Immature natural killer cell (primary cell): Measurements from ENCODE around the gene PLEKHA1. TPM values are rescaled to one million over a fixed set of nuclear protein-coding genes. Genes with fewer than 3 reads are reported as not detected.

Experiments used
- DNase-seq, 3 donors: peaks; one replicate each; pipeline ENCODE4 v3.0.0; 2022; ENCODE audit warnings: mixed read lengths in 1 of 3
- H3K27ac Mint-ChIP-seq, 6 donors: one replicate each; pipeline ENCODE4 v1.8.0; 2020; ENCODE audit warnings: mixed read lengths in 6 of 6, mild to moderate bottlenecking in 5 of 6, inconsistent platforms in 4 of 6, moderate library complexity in 3 of 6
- H3K27me3 Mint-ChIP-seq, 3 donors: one replicate each; pipeline ENCODE4 v1.8.0; 2020 to 2021; ENCODE audit warnings: low read depth in 3 of 3, mild to moderate bottlenecking in 3 of 3, mixed read lengths in 3 of 3, moderate library complexity in 3 of 3, inconsistent platforms in 1 of 3
- H3K36me3 Mint-ChIP-seq, 3 donors: one replicate each; pipeline ENCODE4 v1.8.0; 2020; ENCODE audit warnings: mixed read lengths in 3 of 3, inconsistent platforms in 2 of 3, mild to moderate bottlenecking in 2 of 3
- H3K4me1 Mint-ChIP-seq, 2 donors: one replicate each; pipeline ENCODE4 v1.8.0; 2020; ENCODE audit warnings: inconsistent platforms in 2 of 2, mild to moderate bottlenecking in 2 of 2, mixed read lengths in 2 of 2, moderate library complexity in 1 of 2
- H3K4me3 Mint-ChIP-seq, 5 donors: one replicate each; pipeline ENCODE4 v1.8.0; 2020; ENCODE audit warnings: mild to moderate bottlenecking in 5 of 5, mixed read lengths in 5 of 5, inconsistent platforms in 3 of 5, moderate library complexity in 3 of 5
- H3K9me3 Mint-ChIP-seq, 6 donors: one replicate each; pipeline ENCODE4 v1.8.0; 2020; ENCODE audit warnings: mild to moderate bottlenecking in 6 of 6, mixed read lengths in 6 of 6, inconsistent platforms in 4 of 6, moderate library complexity in 3 of 6
- polyA plus RNA-seq, 3 donors: library from polyadenylated mRNA; unstranded; fragments of 300-500 nt; fragmentation: Illumina TruSeq; gene quantifications; one replicate each; pipeline ENCODE4 v1.2.3, GENCODE V29; 2021

PLEKHA1 gene
- polyA plus RNA-seq, 3 donors from 2014 or later, result 134 to 142 (median 140) TPM

- H3K4me1 Mint-ChIP-seq, result peaks cover 54 to 73% of the 10 kb centered on the region in 2 donors
- peak overlapping the region in 4 of 6 donors; percentile 17 to 98 (median 62) for H3K27ac Mint-ChIP-seq
- H3K9me3 Mint-ChIP-seq, result no peaks in the 10 kb centered on the region
- DNase-seq, result no peak
- peaks cover 5 to 16% (median 16%) of the 10 kb centered on the region in 3 donors for H3K36me3 Mint-ChIP-seq
- peaks cover 8 to 20% (median 9%) of the 10 kb centered on the region in 3 donors for H3K27me3 Mint-ChIP-seq
- H3K4me3 Mint-ChIP-seq, result peak overlapping the region; percentile 3 to 97 (median 41)
These were observed 2.0 kb downstream of the PLEKHA1 start for GRCh38 chr10:122376364-122376961.

DNA sequence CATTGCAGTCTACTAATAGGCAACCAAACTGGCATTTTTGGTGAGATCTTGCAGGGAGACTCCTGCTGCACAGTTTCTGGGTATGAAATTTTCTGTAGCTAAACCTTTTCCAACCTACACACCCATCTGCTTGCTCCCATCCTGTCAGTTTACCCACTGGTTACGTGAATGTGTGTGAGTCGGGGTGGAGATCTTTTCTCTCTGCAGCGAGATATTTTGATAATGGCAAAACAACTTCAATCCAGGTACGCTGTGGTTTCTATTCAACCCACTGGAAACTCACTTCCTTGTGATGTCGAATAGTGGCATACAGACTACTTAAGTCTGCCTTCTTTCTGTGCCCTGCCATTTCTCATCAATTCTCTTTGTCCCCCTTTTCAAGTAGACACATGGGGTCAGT, 4.5 kb downstream of the PLEKHA1 start:
- peaks cover 5 to 18% (median 16%) of the 10 kb centered on the region in 3 donors for H3K36me3 Mint-ChIP-seq
- peaks cover 66 to 90% of the 10 kb centered on the region in 2 donors for H3K4me1 Mint-ChIP-seq
- peak overlapping the region in 5 of 6 donors; percentile 29 to 85 (median 82) for H3K27ac Mint-ChIP-seq
- H3K9me3 Mint-ChIP-seq, result no peaks in the 10 kb centered on the region
- H3K4me3 Mint-ChIP-seq, result no peak overlapping the region
- peaks cover 6 to 10% (median 8%) of the 10 kb centered on the region in 3 donors for H3K27me3 Mint-ChIP-seq
- DNase-seq, result no peak

- no peak for DNase-seq
- Mint-ChIP-seq H3K27me3 (peaks cover 6 to 8% (median 6%) of the 10 kb centered on the region in 3 donors), H3K27ac (peak overlapping the region in 4 of 6 donors; percentile 38 to 85 (median 82)), H3K4me3 (peak overlapping the region in 1 of 5 donors; percentile 27), H3K9me3 (no peaks in the 10 kb centered on the region), H3K4me1 (peaks cover 66 to 89% of the 10 kb centered on the region in 2 donors), H3K36me3 (peaks cover 5 to 18% (median 16%) of the 10 kb centered on the region in 3 donors)
These were observed 5.0 kb downstream of the PLEKHA1 start for GRCh38 chr10:122379537-122379936.

GRCh38 chr10:122380703-122381102, 6.2 kb downstream of the PLEKHA1 start:
- Mint-ChIP-seq H3K4me3 (no peak overlapping the region), H3K4me1 (peaks cover 67 to 88% of the 10 kb centered on the region in 2 donors), H3K27ac (peak overlapping the region in 5 of 6 donors; percentile 9 to 85 (median 56)), H3K9me3 (no peaks in the 10 kb centered on the region), H3K36me3 (peaks cover 5 to 18% (median 16%) of the 10 kb centered on the region in 3 donors), H3K27me3 (peaks cover under 1 to 2% (median under 1%) of the 10 kb centered on the region in 3 donors)
- DNase-seq, result no peak

- Mint-ChIP-seq H3K36me3 (peaks cover 5 to 18% (median 16%) of the 10 kb centered on the region in 3 donors), H3K4me3 (peak overlapping the region in 2 of 5 donors; percentile 6 to 39), H3K4me1 (peaks cover 70 to 88% of the 10 kb centered on the region in 2 donors), H3K27ac (peak overlapping the region; percentile 56 to 87 (median 82)), H3K9me3 (no peaks in the 10 kb centered on the region), H3K27me3 (peaks cover 0 to 1% (median 0%) of the 10 kb centered on the region in 3 donors)
- no peak for DNase-seq
These were observed 7.2 kb downstream of the PLEKHA1 start for GRCh38 chr10:122381680-122382079.

DNA sequence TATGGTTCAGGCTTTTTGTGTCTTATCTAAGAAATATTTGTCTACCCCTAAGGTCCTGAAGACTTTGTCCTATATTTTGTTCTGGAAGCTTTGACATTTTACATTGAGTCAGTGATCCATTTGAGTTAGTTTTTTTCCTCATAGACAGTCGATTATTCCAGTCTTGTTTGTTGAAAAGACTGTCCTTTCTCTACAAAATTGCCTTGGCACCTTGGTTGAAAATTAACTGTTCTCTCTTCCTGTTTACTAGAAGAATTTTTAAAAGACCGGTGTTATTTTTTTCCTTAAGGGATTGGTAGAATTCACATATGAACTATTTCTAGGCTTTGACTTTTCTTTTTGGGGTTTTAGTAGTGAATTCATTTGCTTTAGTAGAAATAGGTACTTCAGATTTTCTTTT, 12.0 kb downstream of the PLEKHA1 start:
- H3K9me3 Mint-ChIP-seq, result no peaks in the 10 kb centered on the region
- DNase-seq, result no peak
- peak overlapping the region in 4 of 5 donors; percentile 1 to 48 (median 28) for H3K4me3 Mint-ChIP-seq
- H3K4me1 Mint-ChIP-seq, result peaks cover 71 to 90% of the 10 kb centered on the region in 2 donors
- H3K36me3 Mint-ChIP-seq, result peaks cover 5 to 17% (median 14%) of the 10 kb centered on the region in 3 donors
- H3K27me3 Mint-ChIP-seq, result peaks cover 0 to 1% (median 0%) of the 10 kb centered on the region in 3 donors
- H3K27ac Mint-ChIP-seq, result peak overlapping the region in 5 of 6 donors; percentile 13 to 63 (median 17)

- peak overlapping the region in 3 of 5 donors; percentile 30 to 55 (median 51) for H3K4me3 Mint-ChIP-seq
- peaks cover 69 to 90% of the 10 kb centered on the region in 2 donors for H3K4me1 Mint-ChIP-seq
- no peaks in the 10 kb centered on the region for H3K9me3 Mint-ChIP-seq
- peaks cover 0 to 1% (median 0%) of the 10 kb centered on the region in 3 donors for H3K27me3 Mint-ChIP-seq
- H3K27ac Mint-ChIP-seq, result no peak overlapping the region
- H3K36me3 Mint-ChIP-seq, result peaks cover 5 to 17% (median 16%) of the 10 kb centered on the region in 3 donors
- no peak for DNase-seq
These were observed 13.1 kb downstream of the PLEKHA1 start for GRCh38 chr10:122387572-122387971.

GRCh38 chr10:122388287-122388997, 13.9 kb downstream of the PLEKHA1 start:
- peak overlapping the region in 3 of 5 donors; percentile 6 to 34 (median 14) for H3K4me3 Mint-ChIP-seq
- peaks cover 0 to 1% (median 0%) of the 10 kb centered on the region in 3 donors for H3K27me3 Mint-ChIP-seq
- H3K36me3 Mint-ChIP-seq, result peaks cover 7 to 19% (median 17%) of the 10 kb centered on the region in 3 donors
- H3K4me1 Mint-ChIP-seq, result peaks cover 66 to 87% of the 10 kb centered on the region in 2 donors
- H3K27ac Mint-ChIP-seq, result peak overlapping the region in 4 of 6 donors; percentile 3 to 76 (median 58)
- no peaks in the 10 kb centered on the region for H3K9me3 Mint-ChIP-seq
- DNase-seq, result no peak

GRCh38 chr10:122390271-122390670, 15.8 kb downstream of the PLEKHA1 start:
- DNase-seq, result no peak
- H3K9me3 Mint-ChIP-seq, result no peaks in the 10 kb centered on the region
- peaks cover 9 to 28% (median 23%) of the 10 kb centered on the region in 3 donors for H3K36me3 Mint-ChIP-seq
- H3K27ac Mint-ChIP-seq, result peak overlapping the region in 5 of 6 donors; percentile 3 to 80 (median 64)
- peaks cover 58 to 85% of the 10 kb centered on the region in 2 donors for H3K4me1 Mint-ChIP-seq
- H3K4me3 Mint-ChIP-seq, result peak overlapping the region in 1 of 5 donors; percentile 34
- H3K27me3 Mint-ChIP-seq, result peaks cover 0 to 1% (median 0%) of the 10 kb centered on the region in 3 donors

- peak overlapping the region in 3 of 6 donors; percentile 64 to 72 (median 66) for H3K27ac Mint-ChIP-seq
- H3K27me3 Mint-ChIP-seq, result peaks cover 0 to 1% (median 0%) of the 10 kb centered on the region in 3 donors
- peaks cover 56 to 83% of the 10 kb centered on the region in 2 donors for H3K4me1 Mint-ChIP-seq
- peak overlapping the region in 1 of 5 donors; percentile 19 for H3K4me3 Mint-ChIP-seq
- H3K9me3 Mint-ChIP-seq, result no peaks in the 10 kb centered on the region
- peaks cover 11 to 31% (median 25%) of the 10 kb centered on the region in 3 donors for H3K36me3 Mint-ChIP-seq
- DNase-seq, result no peak
These were observed 16.2 kb downstream of the PLEKHA1 start for GRCh38 chr10:122390679-122391078.

GRCh38 chr10:122391875-122392274, 17.4 kb downstream of the PLEKHA1 start:
- Mint-ChIP-seq H3K4me3 (no peak overlapping the region), H3K9me3 (no peaks in the 10 kb centered on the region), H3K4me1 (peaks cover 46 to 78% of the 10 kb centered on the region in 2 donors), H3K27me3 (peaks cover 0 to under 1% (median 0%) of the 10 kb centered on the region in 3 donors), H3K27ac (peak overlapping the region in 2 of 6 donors; percentile 20 to 29), H3K36me3 (peaks cover 16 to 37% (median 29%) of the 10 kb centered on the region in 3 donors)
- DNase-seq, result no peak

GRCh38 chr10:122392835-122393234, 18.3 kb downstream of the PLEKHA1 start:
- peaks cover 38 to 76% of the 10 kb centered on the region in 2 donors for H3K4me1 Mint-ChIP-seq
- H3K36me3 Mint-ChIP-seq, result peaks cover 20 to 37% (median 28%) of the 10 kb centered on the region in 3 donors
- H3K27ac Mint-ChIP-seq, result peak overlapping the region in 2 of 6 donors; percentile 44 to 45
- no peak overlapping the region for H3K4me3 Mint-ChIP-seq
- no peaks in the 10 kb centered on the region for H3K27me3 Mint-ChIP-seq
- no peaks in the 10 kb centered on the region for H3K9me3 Mint-ChIP-seq
- no peak for DNase-seq

DNA sequence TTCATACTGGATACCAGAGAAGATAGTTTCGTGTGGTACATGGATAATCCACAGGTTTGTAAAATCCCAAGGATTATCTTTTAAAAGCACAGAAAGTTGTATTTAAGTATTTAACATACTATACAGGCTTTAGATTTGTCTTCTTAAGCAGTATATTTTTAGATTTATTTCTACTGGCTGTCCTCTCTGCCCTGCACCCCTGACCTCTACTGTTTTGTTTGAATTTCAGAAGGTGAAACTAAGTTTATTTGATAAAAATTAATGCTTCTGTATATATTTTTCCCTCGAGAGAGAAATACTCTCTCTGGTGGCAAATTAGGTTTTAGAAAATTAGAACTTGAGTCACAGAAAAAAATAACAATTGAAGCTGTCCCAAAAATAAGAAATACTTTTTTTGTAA, 18.8 kb downstream of the PLEKHA1 start:
- no peak for DNase-seq
- Mint-ChIP-seq H3K9me3 (no peaks in the 10 kb centered on the region), H3K36me3 (peaks cover 20 to 37% (median 28%) of the 10 kb centered on the region in 3 donors), H3K27me3 (no peaks in the 10 kb centered on the region), H3K4me1 (peaks cover 33 to 75% of the 10 kb centered on the region in 2 donors), H3K27ac (no peak overlapping the region), H3K4me3 (no peak overlapping the region)
